Stimulated activated memory B cell treated with anti-CD40 and anti-IgM and Interleukin-4, amounts not matched to agents 10 μg/mL and 1 μg/mL and 100 μg/mL, for 72 hours (primary cell): Measurements from ENCODE around the gene BCAS1.
A peak's percentile ranks its signal among the peaks of the same experiment; 100 is the strongest.

ENCODE experiments used
- ATAC-seq: fragments of 150-1000 bp; cut with Tn5 transposase; 2 replicates; pipeline ENCODE4 v1.10.0; 2021
- H3K27ac Mint-ChIP-seq: one replicate; pipeline ENCODE4 v1.8.0; 2022; ENCODE audit warnings: mild to moderate bottlenecking, mixed read lengths
- H3K27me3 Mint-ChIP-seq: one replicate; pipeline ENCODE4 v1.8.0; 2022; ENCODE audit warnings: mixed read lengths
- H3K36me3 Mint-ChIP-seq: one replicate; pipeline ENCODE4 v1.8.0; 2022; ENCODE audit warnings: mixed read lengths
- H3K4me1 Mint-ChIP-seq: one replicate; pipeline ENCODE4 v1.8.0; 2022; ENCODE audit warnings: mixed read lengths
- H3K4me3 Mint-ChIP-seq: one replicate; pipeline ENCODE4 v1.8.0; 2022; ENCODE audit warnings: mild to moderate bottlenecking, moderate library complexity, mixed read lengths
- H3K9me3 Mint-ChIP-seq: one replicate; pipeline ENCODE4 v1.8.0; 2022; ENCODE audit warnings: mixed read lengths

BCAS1 gene

GRCh38 chr20:53952528-53953096, 117.8 kb downstream of the BCAS1 start:
- Mint-ChIP-seq H3K27ac (no peak overlapping the region), H3K36me3 (peaks cover 15% of the 10 kb centered on the region), H3K9me3 (peaks cover 3% of the 10 kb centered on the region), H3K27me3 (no peaks in the 10 kb centered on the region), H3K4me1 (peaks cover 25% of the 10 kb centered on the region), H3K4me3 (no peak overlapping the region)
- ATAC-seq = no peak

- Mint-ChIP-seq H3K9me3 (peaks cover 3% of the 10 kb centered on the region), H3K36me3 (peaks cover 15% of the 10 kb centered on the region), H3K4me3 (no peak overlapping the region), H3K27me3 (no peaks in the 10 kb centered on the region), H3K4me1 (peaks cover 25% of the 10 kb centered on the region), H3K27ac (peak overlapping the region; percentile 93)
- ATAC-seq = no peak
Measured at GRCh38 chr20:53950578-53950977, 119.8 kb downstream of the BCAS1 start.

- no peak for ATAC-seq
- Mint-ChIP-seq H3K36me3 (peaks cover 15% of the 10 kb centered on the region), H3K4me1 (peaks cover 25% of the 10 kb centered on the region), H3K27ac (peak overlapping the region; percentile 93), H3K27me3 (no peaks in the 10 kb centered on the region), H3K9me3 (peaks cover 3% of the 10 kb centered on the region), H3K4me3 (peak overlapping the region; percentile 8)
Measured at GRCh38 chr20:53950031-53950430, 120.4 kb downstream of the BCAS1 start.

- Mint-ChIP-seq H3K9me3 (peaks cover 3% of the 10 kb centered on the region), H3K27ac (peak overlapping the region; percentile 93), H3K27me3 (no peaks in the 10 kb centered on the region), H3K4me1 (peaks cover 28% of the 10 kb centered on the region), H3K36me3 (peaks cover 15% of the 10 kb centered on the region), H3K4me3 (peak overlapping the region; percentile 64)
- ATAC-seq = peak; percentile 91
Measured at GRCh38 chr20:53949319-53949839, 121.0 kb downstream of the BCAS1 start.

GRCh38 chr20:53948383-53949318, 121.7 kb downstream of the BCAS1 start:
- H3K36me3 Mint-ChIP-seq = peaks cover 14% of the 10 kb centered on the region
- peak; percentile 50 for ATAC-seq
- H3K27me3 Mint-ChIP-seq = no peaks in the 10 kb centered on the region

GRCh38 chr20:53947501-53948195, 122.7 kb downstream of the BCAS1 start:
- H3K4me1 Mint-ChIP-seq = peaks cover 44% of the 10 kb centered on the region
- H3K9me3 Mint-ChIP-seq = no peaks in the 10 kb centered on the region
- peaks cover 6% of the 10 kb centered on the region for H3K36me3 Mint-ChIP-seq
- H3K27me3 Mint-ChIP-seq = no peaks in the 10 kb centered on the region
- no peak overlapping the region for H3K4me3 Mint-ChIP-seq
- no peak for ATAC-seq
- H3K27ac Mint-ChIP-seq = peak overlapping the region; percentile 93

More at GRCh38 chr20:53948383-53949318, 121.7 kb downstream of the BCAS1 start:
- Mint-ChIP-seq H3K4me1 (peaks cover 35% of the 10 kb centered on the region), H3K27ac (peak overlapping the region; percentile 93), H3K4me3 (peak overlapping the region; percentile 64), H3K9me3 (peaks cover 3% of the 10 kb centered on the region)

GRCh38 chr20:53946106-53946505, 124.3 kb downstream of the BCAS1 start:
- H3K36me3 Mint-ChIP-seq = no peaks in the 10 kb centered on the region
- no peak overlapping the region for H3K4me3 Mint-ChIP-seq
- no peak for ATAC-seq
- H3K4me1 Mint-ChIP-seq = peaks cover 59% of the 10 kb centered on the region
- H3K27me3 Mint-ChIP-seq = no peaks in the 10 kb centered on the region
- no peak overlapping the region for H3K27ac Mint-ChIP-seq
- no peaks in the 10 kb centered on the region for H3K9me3 Mint-ChIP-seq

GRCh38 chr20:53945478-53945877, 124.9 kb downstream of the BCAS1 start:
- Mint-ChIP-seq H3K9me3 (no peaks in the 10 kb centered on the region), H3K27ac (no peak overlapping the region), H3K4me1 (peaks cover 65% of the 10 kb centered on the region), H3K4me3 (no peak overlapping the region), H3K27me3 (no peaks in the 10 kb centered on the region), H3K36me3 (no peaks in the 10 kb centered on the region)
- ATAC-seq = no peak

GRCh38 chr20:53944796-53945195, 125.6 kb downstream of the BCAS1 start:
- H3K27ac Mint-ChIP-seq = no peak overlapping the region
- no peaks in the 10 kb centered on the region for H3K36me3 Mint-ChIP-seq
- peaks cover 65% of the 10 kb centered on the region for H3K4me1 Mint-ChIP-seq
- ATAC-seq = no peak
- no peaks in the 10 kb centered on the region for H3K27me3 Mint-ChIP-seq
- H3K4me3 Mint-ChIP-seq = no peak overlapping the region
- no peaks in the 10 kb centered on the region for H3K9me3 Mint-ChIP-seq

GRCh38 chr20:53943522-53944291, 126.7 kb downstream of the BCAS1 start:
- H3K27ac Mint-ChIP-seq = peak overlapping the region; percentile 75
- H3K9me3 Mint-ChIP-seq = no peaks in the 10 kb centered on the region
- ATAC-seq = no peak
- H3K27me3 Mint-ChIP-seq = no peaks in the 10 kb centered on the region
- H3K4me3 Mint-ChIP-seq = peak overlapping the region; percentile 19
- H3K4me1 Mint-ChIP-seq = peaks cover 64% of the 10 kb centered on the region
- no peaks in the 10 kb centered on the region for H3K36me3 Mint-ChIP-seq

- H3K4me1 Mint-ChIP-seq = peaks cover 64% of the 10 kb centered on the region
- peaks cover 3% of the 10 kb centered on the region for H3K36me3 Mint-ChIP-seq
- H3K9me3 Mint-ChIP-seq = no peaks in the 10 kb centered on the region
- H3K27ac Mint-ChIP-seq = no peak overlapping the region
- H3K4me3 Mint-ChIP-seq = no peak overlapping the region
- no peak for ATAC-seq
- no peaks in the 10 kb centered on the region for H3K27me3 Mint-ChIP-seq
Measured at GRCh38 chr20:53942973-53943372, 127.4 kb downstream of the BCAS1 start.

GRCh38 chr20:53942472-53942816, 128.0 kb downstream of the BCAS1 start:
- Mint-ChIP-seq H3K36me3 (peaks cover 6% of the 10 kb centered on the region), H3K4me1 (peaks cover 68% of the 10 kb centered on the region), H3K27me3 (no peaks in the 10 kb centered on the region), H3K27ac (peak overlapping the region; percentile 82), H3K9me3 (no peaks in the 10 kb centered on the region), H3K4me3 (peak overlapping the region; percentile 46)
- no peak for ATAC-seq

- Mint-ChIP-seq H3K27ac (peak overlapping the region; percentile 82), H3K9me3 (no peaks in the 10 kb centered on the region), H3K36me3 (peaks cover 6% of the 10 kb centered on the region), H3K4me3 (peak overlapping the region; percentile 63), H3K27me3 (no peaks in the 10 kb centered on the region), H3K4me1 (peaks cover 68% of the 10 kb centered on the region)
- ATAC-seq = peak; percentile 87
Measured at GRCh38 chr20:53941680-53942471, 128.5 kb downstream of the BCAS1 start.

- peak overlapping the region; percentile 82 for H3K27ac Mint-ChIP-seq
- H3K36me3 Mint-ChIP-seq = peaks cover 6% of the 10 kb centered on the region
- peak overlapping the region; percentile 58 for H3K4me3 Mint-ChIP-seq
- peaks cover 69% of the 10 kb centered on the region for H3K4me1 Mint-ChIP-seq
- no peaks in the 10 kb centered on the region for H3K9me3 Mint-ChIP-seq
- no peaks in the 10 kb centered on the region for H3K27me3 Mint-ChIP-seq
- no peak for ATAC-seq
Measured at GRCh38 chr20:53940907-53941545, 129.4 kb downstream of the BCAS1 start.
